ENCODE results near the gene PDE10A.

The PDE10A gene

GRCh38 chr6:165325609-165326008, 337.4 kb downstream of the PDE10A start:
- DNase-seq: no peak

GRCh38 chr6:165321555-165322145, 341.4 kb downstream of the PDE10A start:
- no peak for DNase-seq

GRCh38 chr6:165321150-165321549, 341.9 kb downstream of the PDE10A start:
- no peak for DNase-seq

GRCh38 chr6:165317723-165318122, 345.3 kb downstream of the PDE10A start:
- no peak for DNase-seq

GRCh38 chr6:165308926-165309731, 353.9 kb downstream of the PDE10A start, which contains the start of gene C6orf118:
C6orf118 (minus strand) TSS chr6:165309605; CDS start chr6:165309586, 19 bp downstream.
- no peak for DNase-seq

- DNase-seq: no peak
Observed at GRCh38 chr6:165306955-165307354, 356.1 kb downstream of the PDE10A start.

- no peak for DNase-seq
Observed at GRCh38 chr6:165301372-165302246, 361.4 kb downstream of the PDE10A start.

DNA sequence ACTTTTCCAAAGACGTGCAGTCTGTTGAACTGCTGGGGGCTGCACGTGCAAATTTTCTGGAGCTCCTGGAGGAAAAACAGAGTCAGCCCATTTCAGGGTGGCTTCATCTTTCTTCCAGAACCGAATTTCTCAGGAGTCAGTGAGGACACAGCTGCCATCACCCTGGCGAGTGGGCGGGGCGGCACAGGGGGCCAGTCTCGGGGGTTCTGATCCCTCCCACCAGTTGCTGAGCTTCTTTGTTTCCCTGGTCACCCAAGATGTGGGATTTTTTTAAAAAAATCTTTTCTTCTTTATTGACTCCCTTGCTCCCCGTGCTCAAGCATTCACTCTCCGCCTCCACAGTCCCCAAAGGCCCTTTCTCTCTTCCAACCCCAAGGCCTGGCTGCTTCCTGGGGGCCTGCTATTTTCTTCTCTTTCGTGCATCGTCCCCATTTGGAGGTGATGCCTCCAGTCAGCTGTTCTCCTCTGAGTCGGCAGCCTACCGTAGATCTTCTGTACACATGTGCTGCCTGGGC, 362.6 kb downstream of the PDE10A start:
- DNase-seq: no peak

GRCh38 chr6:165298875-165299274, 364.2 kb downstream of the PDE10A start:
- DNase-seq: no peak

GRCh38 chr6:165298402-165298801, 364.6 kb downstream of the PDE10A start:
- DNase-seq: no peak

- DNase-seq: no peak
Observed at GRCh38 chr6:165292657-165293056, 370.4 kb downstream of the PDE10A start.

All from T-helper 1 cell (primary cell).